Right atrium auricular region (tissue), 2 donors: Measurements from ENCODE around the gene SNX2. TPM values are rescaled to one million over a fixed set of nuclear protein-coding genes. Genes with fewer than 3 reads are reported as not detected.

Source experiments
- DNase-seq: peaks from one replicate; pipeline ENCODE4 v3.0.0-alpha.2; 2019; ENCODE audit warnings: low spot score
- H3K27ac ChIP-seq, 2 donors: fragments of 200-600 bp; sonication (generic); 1 replicate in 1 of 2; 2 replicates in 1 of 2; pipeline ENCODE4 v1.5.1; 2016 to 2019
- H3K27me3 ChIP-seq, 2 donors: fragments of 200-600 bp; sonication (generic); one replicate each; pipeline versions ENCODE4 v1.5.1 to v1.6.0; 2017 to 2019
- H3K36me3 ChIP-seq: fragments of 200-600 bp; sonication (generic); one replicate; pipeline ENCODE4 v1.5.1; 2016
- H3K4me1 ChIP-seq, 2 donors: fragments of 200-600 bp; sonication (generic); one replicate each; pipeline versions ENCODE4 v1.5.1 to v1.6.0; 2017 to 2019
- H3K4me3 ChIP-seq, 2 donors: fragments of 200-600 bp; sonication (generic); 1 replicate in 1 of 2; 2 replicates in 1 of 2; pipeline ENCODE4 v1.5.1; 2017 to 2019; ENCODE audit warnings: mild to moderate bottlenecking in 1 of 2, moderate library complexity in 1 of 2
- H3K9me3 ChIP-seq, 2 donors: fragments of 200-600 bp; sonication (generic); one replicate each; pipeline ENCODE4 v1.5.1; 2019
- total RNA-seq, 2 donors: library from RNA; depleted of rRNA; stranded (reverse); fragments of >200 nt; gene quantifications; one replicate each; pipeline ENCODE4 v1.1.0, GENCODE V29; 2016
- TF ChIP-seq, protein P1 (sequence below), 2 donors: fragments of 200-600 bp; sonication (generic); IDR thresholded peaks; one replicate each; pipeline ENCODE4 v1.5.1; 2019; ENCODE audit warnings: antibody characterized with exemption in 2 of 2

SNX2 gene
- total RNA-seq, 2 donors from 2014 or later: 27.4 to 27.7 TPM

DNA sequence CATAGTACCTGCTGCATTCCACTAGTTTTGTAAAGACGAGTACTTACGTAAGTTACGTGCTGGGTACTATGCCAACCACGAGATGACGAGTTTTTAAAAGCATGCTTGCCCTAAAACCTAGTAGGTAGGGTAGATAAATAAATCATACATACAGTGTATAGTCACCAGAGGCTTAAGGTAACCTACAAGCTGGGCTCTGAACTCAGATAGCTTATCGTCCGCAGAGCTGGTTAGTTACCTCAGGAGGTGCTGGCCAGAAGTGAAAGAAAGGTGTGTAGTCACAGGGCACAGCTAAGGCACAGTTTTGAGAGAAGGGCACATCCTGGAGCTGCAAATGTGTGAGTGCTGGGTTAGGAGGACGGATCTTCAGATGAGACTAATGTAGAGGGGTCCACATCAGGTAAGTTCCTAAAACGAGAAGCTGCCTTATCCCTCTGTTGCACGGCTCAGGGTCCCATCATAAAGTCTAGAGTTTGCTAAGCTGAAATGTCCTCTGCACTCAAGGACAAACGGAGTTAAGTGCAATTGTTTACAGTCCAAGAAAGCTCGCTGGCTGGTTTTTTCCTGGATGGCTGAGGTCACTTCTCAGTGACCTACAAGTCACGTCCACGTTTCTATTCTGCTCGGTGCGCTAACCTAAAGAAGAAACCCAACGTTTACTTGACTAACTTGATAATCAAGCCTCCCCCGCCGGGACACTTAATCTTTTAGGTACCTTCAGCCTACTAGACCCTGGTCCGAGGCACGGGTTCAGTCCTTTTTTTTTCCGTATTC, 69.4 kb downstream of the SNX2 start:
- H3K27ac ChIP-seq: peak overlapping the region; percentile 88 to 94
- H3K36me3 ChIP-seq: no peaks in the 10 kb centered on the region
- TF ChIP-seq, protein P1, sequence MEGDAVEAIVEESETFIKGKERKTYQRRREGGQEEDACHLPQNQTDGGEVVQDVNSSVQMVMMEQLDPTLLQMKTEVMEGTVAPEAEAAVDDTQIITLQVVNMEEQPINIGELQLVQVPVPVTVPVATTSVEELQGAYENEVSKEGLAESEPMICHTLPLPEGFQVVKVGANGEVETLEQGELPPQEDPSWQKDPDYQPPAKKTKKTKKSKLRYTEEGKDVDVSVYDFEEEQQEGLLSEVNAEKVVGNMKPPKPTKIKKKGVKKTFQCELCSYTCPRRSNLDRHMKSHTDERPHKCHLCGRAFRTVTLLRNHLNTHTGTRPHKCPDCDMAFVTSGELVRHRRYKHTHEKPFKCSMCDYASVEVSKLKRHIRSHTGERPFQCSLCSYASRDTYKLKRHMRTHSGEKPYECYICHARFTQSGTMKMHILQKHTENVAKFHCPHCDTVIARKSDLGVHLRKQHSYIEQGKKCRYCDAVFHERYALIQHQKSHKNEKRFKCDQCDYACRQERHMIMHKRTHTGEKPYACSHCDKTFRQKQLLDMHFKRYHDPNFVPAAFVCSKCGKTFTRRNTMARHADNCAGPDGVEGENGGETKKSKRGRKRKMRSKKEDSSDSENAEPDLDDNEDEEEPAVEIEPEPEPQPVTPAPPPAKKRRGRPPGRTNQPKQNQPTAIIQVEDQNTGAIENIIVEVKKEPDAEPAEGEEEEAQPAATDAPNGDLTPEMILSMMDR (IDR thresholded peaks at IDR 0.05): no peak
- H3K27me3 ChIP-seq: no peaks in the 10 kb centered on the region
- peak overlapping the region; percentile 92 to 93 for H3K4me3 ChIP-seq
- peaks cover 0 to 6% of the 10 kb centered on the region in 2 donors for H3K9me3 ChIP-seq
- peaks cover 0 to 13% of the 10 kb centered on the region in 2 donors for H3K4me1 ChIP-seq
- no peak for DNase-seq

DNA sequence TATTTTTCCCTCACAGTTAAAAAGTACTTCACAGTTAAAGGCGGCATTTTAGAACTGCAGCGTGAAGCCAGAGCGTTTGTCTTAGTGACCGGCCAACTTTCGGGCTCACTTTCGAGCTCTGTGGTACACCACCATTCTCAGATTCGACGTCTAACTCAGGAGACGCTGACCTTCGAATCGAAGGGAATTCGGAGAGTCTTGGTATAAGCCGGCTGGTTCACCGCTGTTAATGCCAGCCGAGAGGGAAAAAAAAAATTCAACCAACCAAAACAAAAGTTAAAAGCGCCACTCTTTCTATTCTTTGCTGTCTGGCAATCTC, 70.0 kb downstream of the SNX2 start:
- Histone ChIP-seq H3K36me3 (no peaks in the 10 kb centered on the region), H3K27me3 (no peaks in the 10 kb centered on the region), H3K4me3 (peak overlapping the region; percentile 92 to 93), H3K27ac (peak overlapping the region; percentile 88 to 94), H3K9me3 (peaks cover 0 to 6% of the 10 kb centered on the region in 2 donors), H3K4me1 (peaks cover 0 to 13% of the 10 kb centered on the region in 2 donors)
- DNase-seq: no peak
- TF ChIP-seq, protein P1 (IDR thresholded peaks at IDR 0.05): no peak

DNA sequence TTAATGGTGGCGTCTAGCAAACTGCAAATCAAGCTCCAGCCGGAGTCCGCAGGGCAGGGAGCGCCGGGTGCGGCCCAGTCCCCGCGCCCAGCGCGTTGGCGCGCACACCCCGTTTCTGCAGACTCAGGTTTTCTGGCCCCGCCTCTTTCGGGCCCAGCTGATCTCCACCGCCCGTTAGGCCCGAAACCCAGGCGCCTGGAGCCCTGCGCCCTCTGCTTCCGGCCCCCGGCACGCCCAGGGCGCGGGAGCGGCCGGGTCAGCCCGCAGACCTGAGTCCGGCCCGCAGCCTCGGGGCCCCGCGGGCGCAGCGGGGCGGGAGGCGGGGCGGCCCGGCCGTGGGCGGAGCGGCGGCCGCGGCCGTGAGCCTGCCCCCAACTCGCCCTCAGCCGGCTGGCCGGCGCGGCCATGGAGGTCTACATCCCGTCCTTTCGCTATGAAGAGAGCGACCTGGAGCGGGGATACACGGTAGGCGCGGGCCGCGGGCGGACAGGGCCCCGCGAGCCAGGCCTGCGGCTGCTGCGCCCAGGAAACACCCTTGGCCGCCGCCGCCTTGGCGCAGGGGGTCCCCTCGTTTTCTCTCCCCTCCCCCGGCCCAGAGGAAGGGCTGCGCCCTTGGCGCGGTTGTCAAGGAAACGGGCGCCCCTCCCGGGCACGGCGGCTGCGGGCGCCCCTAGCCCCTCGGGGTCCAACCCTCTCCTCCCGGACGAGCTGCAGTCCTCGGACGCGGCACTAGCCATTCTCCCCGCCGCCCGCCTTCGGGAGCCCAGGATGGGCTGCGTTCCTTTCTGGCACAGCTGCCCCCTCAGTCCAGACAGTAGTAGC, 70.6 kb downstream of the SNX2 start, which contains the start of gene SNX24:
TSS of gene SNX24 (plus strand) at position 385 of the 822 bp plus-strand sequence. CDS start at position 406, 21 bp downstream.
- H3K4me3 ChIP-seq: peak within 1 kb of the TSS; percentile 92 to 93
- H3K27me3 ChIP-seq: no peaks in the 10 kb centered on the region
- H3K36me3 ChIP-seq: no peaks in the 10 kb centered on the region
- peaks cover 0 to 13% of the 10 kb centered on the region in 2 donors for H3K4me1 ChIP-seq
- TF ChIP-seq, protein P1 (IDR thresholded peaks at IDR 0.05): no peak
- peak within 1 kb of the TSS; percentile 88 to 94 for H3K27ac ChIP-seq
- H3K9me3 ChIP-seq: peaks cover 0 to under 1% of the 10 kb centered on the region in 2 donors
- DNase-seq: peak; percentile 75

DNA sequence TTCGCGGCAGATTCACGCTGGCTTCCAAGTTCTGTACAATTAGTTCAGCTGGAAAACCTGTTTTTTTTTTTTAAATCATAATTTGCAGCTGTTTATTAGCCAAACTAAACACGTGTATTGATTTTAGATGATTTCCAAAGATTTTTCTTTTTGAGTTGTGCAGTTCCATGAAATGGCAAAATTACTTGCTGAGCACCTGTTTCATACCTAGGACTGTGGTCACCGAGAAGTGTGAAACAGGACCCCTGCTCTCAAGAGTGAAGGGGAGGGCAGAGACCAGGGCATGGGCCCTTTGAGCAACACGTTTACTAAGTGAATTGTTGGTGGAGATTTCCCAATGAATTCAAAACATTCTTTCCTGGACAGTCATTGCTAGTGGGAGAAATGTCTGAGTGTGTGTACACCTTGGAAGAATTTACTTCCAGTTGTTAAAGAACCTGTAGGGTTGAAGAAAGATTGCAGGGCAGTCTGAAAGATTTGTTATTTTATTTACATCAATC, 71.2 kb downstream of the SNX2 start:
- DNase-seq: no peak
- Histone ChIP-seq H3K9me3 (no peaks in the 10 kb centered on the region), H3K27ac (peak overlapping the region; percentile 88 to 94), H3K27me3 (no peaks in the 10 kb centered on the region), H3K4me1 (peaks cover 0 to 13% of the 10 kb centered on the region in 2 donors), H3K36me3 (no peaks in the 10 kb centered on the region), H3K4me3 (peak overlapping the region; percentile 92 to 93)
- TF ChIP-seq, protein P1 (IDR thresholded peaks at IDR 0.05): no peak

DNA sequence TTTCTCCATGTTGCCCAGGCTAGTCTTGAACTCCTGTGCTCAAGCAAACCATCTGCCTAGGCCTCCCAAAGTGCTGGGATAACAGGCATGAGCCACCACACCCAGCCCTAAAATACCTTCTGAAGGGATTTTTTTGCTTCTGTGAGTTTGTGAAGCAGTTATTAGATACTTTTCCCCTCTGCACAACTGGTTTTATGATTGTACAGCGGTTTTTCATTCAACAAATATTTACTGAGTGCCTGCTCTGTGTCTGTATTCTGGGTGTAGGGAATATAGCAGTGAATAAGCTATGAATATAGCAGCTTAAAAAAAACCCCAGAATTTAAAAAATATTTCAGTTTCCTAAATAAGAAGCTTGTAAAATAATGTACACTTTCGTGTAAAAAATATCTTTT, 72.8 kb downstream of the SNX2 start:
- Histone ChIP-seq H3K27me3 (no peaks in the 10 kb centered on the region), H3K4me1 (peaks cover 0 to 13% of the 10 kb centered on the region in 2 donors), H3K27ac (no peak overlapping the region), H3K4me3 (no peak overlapping the region), H3K9me3 (no peaks in the 10 kb centered on the region), H3K36me3 (no peaks in the 10 kb centered on the region)
- TF ChIP-seq, protein P1 (IDR thresholded peaks at IDR 0.05): no peak
- no peak for DNase-seq
